K562 (cell line): ENCODE results near the gene PNMA8C. TPM values are rescaled to one million over a fixed set of nuclear protein-coding genes. Genes with fewer than 3 reads are reported as not detected.

ENCODE experiments used
- ATAC-seq: fragments of 200-7000 bp; cut with Tn5 transposase; 3 replicates; pipeline ENCODE4 v1.9.1; 2020; ENCODE audit warnings: moderate library complexity
- BruUV-seq: library from RNA; stranded (reverse); fragments of 400-500 nt; replicated peaks from 2 replicates; lab custom pipeline; 2021; lab: Mats Ljungman, UMichigan
- CTCF ChIA-PET: fragments of 300-600 bp; formaldehyde crosslinking; extraction: SDS; loops from one replicate; lab custom pipeline; 2021; ENCODE audit warnings: low intra/inter-chr PET ratio; lab: Yijun Ruan, JAX
- POLR2A ChIA-PET: fragments of 300-600, 350-650 bp; sonication (Branson Sonifier 250); formaldehyde crosslinking; extraction: SDS; loops from one replicate; lab custom pipeline; 2021; ENCODE audit warnings: antibody characterized with exemption, inconsistent platforms; lab: Yijun Ruan, JAX
- DNase-seq, 4 experiments: peaks; one replicate each; pipeline versions ENCODE4 v3.0.0 to v3.0.0-alpha.2; 2011 to 2018; ENCODE audit warnings: low spot score in 3 of 4, mixed read lengths in 3 of 4; ENCODE audit errors: extremely low read depth in 1 of 4
- FAIRE-seq: peaks from 2 replicates; lab custom pipeline; 2011; peaks lifted over from hg19 to GRCh38; lab: Jason Lieb, UNC
- H2AFZ ChIP-seq: 2 replicates; pipeline ENCODE4 v1.6.0; 2011; ENCODE audit warnings: low read depth, low read length, control low read depth, inconsistent platforms
- H3K27ac ChIP-seq: fragments of 200-600 bp; 3 replicates; pipeline ENCODE4 v1.8.0; 2011; ENCODE audit warnings: low read depth, mild to moderate bottlenecking, control low read depth, inconsistent platforms, low read length, moderate library complexity, mixed read lengths; ENCODE audit errors: extremely low read depth
- H3K27me3 ChIP-seq, 2 experiments: fragments of 300-600 bp in 1 of 2; 2 replicates in 1 of 2; 3 replicates in 1 of 2; pipeline versions ENCODE4 v1.6.0 to v1.8.0; 2011; ENCODE audit warnings: inconsistent platforms in 2 of 2, low read length in 2 of 2, mild to moderate bottlenecking in 1 of 2, mixed read lengths in 1 of 2, moderate library complexity in 1 of 2; ENCODE audit not compliant: control insufficient read depth in 2 of 2, insufficient read depth in 2 of 2
- H3K36me3 ChIP-seq: fragments of 300-600 bp; 3 replicates; pipeline ENCODE4 v1.8.0; 2011; ENCODE audit warnings: mild to moderate bottlenecking, low read length, inconsistent platforms; ENCODE audit not compliant: control insufficient read depth, insufficient read depth
- H3K4me1 ChIP-seq, 2 experiments: fragments of 200-600 bp in 1 of 2; replicated peaks in 1 of 2; 2 replicates in 1 of 2; 3 replicates in 1 of 2; pipeline versions ENCODE4 v1.5.1 to v1.8.0; 2011; ENCODE audit warnings: inconsistent platforms in 2 of 2, low read length in 2 of 2, mild to moderate bottlenecking in 1 of 2, mixed read lengths in 1 of 2, moderate library complexity in 1 of 2; ENCODE audit not compliant: control insufficient read depth in 2 of 2, insufficient read depth in 2 of 2
- H3K4me2 ChIP-seq: 2 replicates; pipeline ENCODE4 v1.6.1; 2011; ENCODE audit warnings: low read length, control low read depth, inconsistent platforms, mixed read lengths; ENCODE audit not compliant: insufficient read depth
- H3K4me3 ChIP-seq: fragments of 200-600 bp; sonication (generic), shearing (Covaris generic); 2 replicates; pipeline ENCODE4 v1.5.1; 2016; ENCODE audit warnings: control low read depth, inconsistent platforms
- H3K79me2 ChIP-seq: fragments of 200-600 bp; 3 replicates; pipeline ENCODE4 v1.8.0; 2011; ENCODE audit warnings: low read length, inconsistent platforms; ENCODE audit not compliant: control insufficient read depth, insufficient read depth
- H3K9ac ChIP-seq, 2 experiments: 2 replicates each; pipeline versions ENCODE4 v1.6.0 to v1.6.1; 2011; ENCODE audit warnings: low read depth in 2 of 2, low read length in 2 of 2, control low read depth in 1 of 2, inconsistent platforms in 1 of 2, mild to moderate bottlenecking in 1 of 2, mixed read lengths in 1 of 2; ENCODE audit not compliant: insufficient read depth in 1 of 2
- H3K9me1 ChIP-seq: one replicate; pipeline ENCODE4 v1.6.0; 2011; ENCODE audit warnings: inconsistent platforms, mild to moderate bottlenecking, low read length, moderate library complexity; ENCODE audit not compliant: control insufficient read depth, insufficient read depth
- H3K9me3 ChIP-seq: replicated peaks from 2 replicates; pipeline ENCODE4 v1.5.1; 2011; ENCODE audit warnings: low read depth, low read length, inconsistent platforms; ENCODE audit not compliant: control insufficient read depth, insufficient read depth
- H4K20me1 ChIP-seq: replicated peaks from 2 replicates; pipeline ENCODE4 v1.6.1; 2011; ENCODE audit warnings: low read length, inconsistent platforms, mixed read lengths; ENCODE audit not compliant: control insufficient read depth, insufficient read depth
- BMI1 ChIP-seq: fragments of 150-350 bp; IDR thresholded peaks from 2 replicates; pipeline ENCODE4 v1.6.1; 2014; ENCODE audit warnings: low read length
- CSDE1 ChIP-seq, 2 experiments: fragments of 450-650 bp; IDR thresholded peaks; 2 replicates each; pipeline ENCODE4 v1.6.1; 2016; ENCODE audit warnings: mild to moderate bottlenecking in 1 of 2
- E2F6 ChIP-seq, 2 experiments: IDR thresholded peaks; 2 replicates each; pipeline ENCODE4 v1.6.1; 2011; ENCODE audit warnings: borderline replicate concordance in 1 of 2, control low read depth in 1 of 2, low read depth in 1 of 2, low read length in 1 of 2, mild to moderate bottlenecking in 1 of 2, mixed read lengths in 1 of 2, moderate library complexity in 1 of 2; ENCODE audit not compliant: insufficient read depth in 1 of 2, insufficient read length in 1 of 2, poor library complexity in 1 of 2, severe bottlenecking in 1 of 2; ENCODE audit errors: extremely low read depth in 1 of 2
- EP400 ChIP-seq: fragments of 450-650 bp; IDR thresholded peaks from 2 replicates; pipeline ENCODE4 v1.6.1; 2017; ENCODE audit warnings: antibody characterized with exemption, mild to moderate bottlenecking, moderate library complexity
- NFIC ChIP-seq: fragments of 450-650 bp; IDR thresholded peaks from 2 replicates; pipeline ENCODE4 v1.6.1; 2017; ENCODE audit warnings: mild to moderate bottlenecking, inconsistent platforms
- PHB2 ChIP-seq: fragments of 450-650 bp; IDR thresholded peaks from 2 replicates; pipeline ENCODE4 v1.6.1; 2017; ENCODE audit warnings: low read depth
- POLR2G ChIP-seq: fragments of 200-400 bp; formaldehyde crosslinking; IDR thresholded peaks from 2 replicates; pipeline ENCODE4 v1.6.1; 2017; ENCODE audit warnings: low read depth, mild to moderate bottlenecking, antibody characterized with exemption, low read length, moderate library complexity
- RFX1 ChIP-seq: fragments of 450-650 bp; IDR thresholded peaks from 2 replicates; pipeline ENCODE4 v1.6.1; 2016; ENCODE audit warnings: mild to moderate bottlenecking, moderate library complexity
- SIN3B ChIP-seq: fragments of 450-650 bp; IDR thresholded peaks from 2 replicates; pipeline ENCODE4 v1.6.1; 2017; ENCODE audit warnings: low read depth, mild to moderate bottlenecking, moderate library complexity
- ZBTB2 ChIP-seq: fragments of 450-650 bp; IDR thresholded peaks from 2 replicates; pipeline ENCODE4 v1.6.1; 2016; ENCODE audit warnings: antibody characterized with exemption
- ZNF316 ChIP-seq: fragments of 450-650 bp; IDR thresholded peaks from 2 replicates; pipeline ENCODE4 v1.6.1; 2016
- ZNF354B ChIP-seq: fragments of 250-450 bp; sonication (Bioruptor Pico); IDR thresholded peaks from 2 replicates; pipeline ENCODE4 v1.4.0; 2020
- WGBS: fragments of 100-300 bp; shearing (Covaris generic); methylation state at CpG from one replicate; pipeline ENCODE4 v1.1.6; 2016; ENCODE audit warnings: low coverage, mixed read lengths; ENCODE audit not compliant: insufficient coverage; ENCODE audit errors: missing lambda C conversion rate; 5-methylcytosine and 5-hydroxymethylcytosine counted together
- in situ Hi-C: fragments of 300-500 bp; cut with MboI; formaldehyde crosslinking; loops from 4 replicates; pipeline ENCODE4 v1.15.0; 2018; ENCODE audit warnings: inconsistent platforms, mixed read lengths
- intact Hi-C: fragments of 100-400 bp; cut with micrococcal nuclease; formaldehyde crosslinking; loops from 2 replicates; pipeline ENCODE4 v1.14.2; 2022
- polyA plus RNA-seq, 8 experiments: library from polyadenylated mRNA; depleted of rRNA in 4 of 8; stranded (reverse) in 5 of 8; unstranded in 3 of 8; fragments of >200 nt; fragmentation: Nextera tagmentation in 2 of 8; fragmentation: Illumina TruSeq in 1 of 8; extraction: Ambion mirVana in 2 of 8; extraction: Trizol in 1 of 8; gene quantifications; 2 replicates each; pipeline versions ENCODE4 v1.2.1 to v1.2.3, GENCODE V29; 2011 to 2014; ENCODE audit warnings: inconsistent platforms in 1 of 8, missing spikeins in 1 of 8
- total RNA-seq, 7 experiments: library from RNA; depleted of rRNA in 6 of 7; stranded (reverse); fragments of >200 nt in 6 of 7; fragmentation: Illumina TruSeq in 2 of 7; extraction: Trizol in 2 of 7; gene quantifications; 2 replicates each; pipeline versions ENCODE4 v1.2.1 to v1.2.3, GENCODE V29; 2011 to 2021; ENCODE audit warnings: low replicate concordance in 1 of 7
- TF ChIP-seq, protein P1 (sequence below): conservative IDR thresholded peaks from 2 replicates; pipeline ENCODE4 v1.6.1; 2011; ENCODE audit warnings: low read depth, mild to moderate bottlenecking, low read length; ENCODE audit not compliant: control insufficient read depth
- TF ChIP-seq, protein P2 (sequence below): fragments of 250-450 bp; sonication (Bioruptor Pico); IDR thresholded peaks from 2 replicates; pipeline ENCODE4 v1.4.0; 2020; ENCODE audit warnings: mild to moderate bottlenecking
- TF ChIP-seq, protein P3 (sequence below): sonication (generic); formaldehyde crosslinking; IDR thresholded peaks from 2 replicates; pipeline ENCODE4 v1.8.0; 2022; ENCODE audit warnings: mild to moderate bottlenecking, missing genetic modification reagents

PNMA8C gene
- total and polyA plus RNA-seq, 9 of the 15 experiments (the other 6 are each of a cell fraction or from before 2014, with no cell fraction given) = 0.04 to 0.05 (median 0.05) TPM; not detected in 6

DNA sequence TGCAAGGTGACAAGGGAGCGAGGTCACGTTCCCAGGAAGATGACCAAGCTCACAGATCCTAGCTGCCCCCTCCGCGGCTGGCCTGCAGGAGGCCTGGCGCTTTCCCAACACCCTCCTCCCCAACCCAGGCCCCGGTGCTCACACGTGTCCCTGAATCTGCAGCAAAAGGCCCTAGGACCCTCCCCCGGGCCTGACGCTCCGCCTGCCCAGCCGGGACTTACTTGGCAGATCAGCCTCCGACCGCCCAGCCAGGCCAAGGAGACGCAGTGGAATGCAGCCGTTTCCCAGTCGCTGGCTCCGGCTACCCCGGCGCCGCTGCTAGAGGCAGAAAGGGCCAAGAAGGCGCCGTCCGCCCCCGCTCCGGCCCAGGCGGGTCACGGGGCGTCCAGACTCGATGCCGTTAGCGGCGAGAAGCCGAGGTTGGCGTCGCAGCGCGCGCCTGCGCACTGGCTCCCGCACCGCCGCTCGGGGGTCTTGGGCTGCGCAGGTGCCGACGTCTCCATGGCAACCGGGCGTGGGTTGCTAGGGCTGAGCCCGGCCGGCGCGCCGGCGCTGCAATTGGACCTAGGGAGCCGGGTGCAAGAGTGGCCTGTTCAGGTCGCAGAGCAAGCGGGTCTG lies 42.5 kb upstream of the PNMA8C start, which contains the start of gene PNMA8A:
Gene PNMA8A, minus strand, starts transcription at position 448 of the 618 bp plus-strand sequence. CDS start 528 bp downstream, outside the sequence.
- peak within 1 kb of the TSS; percentile 70 for H3K27ac ChIP-seq
- CTCF ChIA-PET = interaction anchor here (0.7 kb wide), 1 partner anchor 20 kb away, joined by 3 read pairs; no protein-coding TSS in a partner anchor
- in situ Hi-C loops = no loop called here
- no TSS peak for BruUV-seq
- peak within 1 kb of the TSS; percentile 74 for H3K4me3 ChIP-seq
- peak; percentile 88 to 95 (median 90) for DNase-seq
- H3K9me3 ChIP-seq = no peaks in the 10 kb centered on the region
- H3K36me3 ChIP-seq = peaks cover 24% of the 10 kb centered on the region; the same call in 2 of the 3 replicates
- H3K4me2 ChIP-seq = peak within 1 kb of the TSS; percentile 93
- H3K9ac ChIP-seq = peak within 1 kb of the TSS; percentile 84 to 90
- H3K9me1 ChIP-seq = no peaks in the 10 kb centered on the region
- peaks cover 12% of the 10 kb centered on the region for H3K79me2 ChIP-seq
- POLR2A ChIA-PET = interaction anchor here (1.0 to 1.3 kb wide), 2 partner anchors 12 to 69 kb away, joined by 3 read pairs; no protein-coding TSS in a partner anchor
- peaks cover 2 to 22% of the 10 kb centered on the region in 2 experiments; a peak in 3 of 5 replicates for H3K4me1 ChIP-seq
- H3K27me3 ChIP-seq = peaks cover 4 to 18% of the 10 kb centered on the region in 2 experiments; a peak in 4 of 5 replicates
- WGBS = 7% methylated on average over 49 of the region's 57 CpGs
- FAIRE-seq = no peak
- intact Hi-C loops = no loop called here
- ATAC-seq = peak; percentile 94
- H2AFZ ChIP-seq = peak within 1 kb of the TSS; percentile 81
- H4K20me1 ChIP-seq = no peaks in the 10 kb centered on the region
- TF ChIP-seq ZBTB2 (0 out of 2 replicates have a peak, but pooled peaks have one; percentile 22), ZNF354B (no peak), NFIC (peak; percentile 80), CSDE1 (IDR thresholded peaks at IDR 0.05) (peak in 1 of 2 experiments; percentile 55; a peak in 1 of 4 replicates), RFX1 (peak; percentile 92), BMI1 (peak; percentile 40; the same call in 1 of the 2 replicates), E2F6 (IDR thresholded peaks at IDR 0.05; ENCODE audit: borderline replicate concordance in 1 of 2, extremely low read depth in 1 of 2, insufficient read depth in 1 of 2, insufficient read length in 1 of 2, low read depth in 1 of 2, low read length in 1 of 2, poor library complexity in 1 of 2, severe bottlenecking in 1 of 2) (peak; percentile 41 to 66), EP400 (peak; percentile 91), POLR2G (peak; percentile 86), SIN3B (peak; percentile 65; the same call in 1 of the 2 replicates), PHB2 (no peak), ZNF316 (peak; percentile 11; the same call in 1 of the 2 replicates)
- TF ChIP-seq, protein P1, sequence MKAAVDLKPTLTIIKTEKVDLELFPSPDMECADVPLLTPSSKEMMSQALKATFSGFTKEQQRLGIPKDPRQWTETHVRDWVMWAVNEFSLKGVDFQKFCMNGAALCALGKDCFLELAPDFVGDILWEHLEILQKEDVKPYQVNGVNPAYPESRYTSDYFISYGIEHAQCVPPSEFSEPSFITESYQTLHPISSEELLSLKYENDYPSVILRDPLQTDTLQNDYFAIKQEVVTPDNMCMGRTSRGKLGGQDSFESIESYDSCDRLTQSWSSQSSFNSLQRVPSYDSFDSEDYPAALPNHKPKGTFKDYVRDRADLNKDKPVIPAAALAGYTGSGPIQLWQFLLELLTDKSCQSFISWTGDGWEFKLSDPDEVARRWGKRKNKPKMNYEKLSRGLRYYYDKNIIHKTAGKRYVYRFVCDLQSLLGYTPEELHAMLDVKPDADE = peak; percentile 42; the same call in 1 of the 2 replicates
- TF ChIP-seq, protein P2, sequence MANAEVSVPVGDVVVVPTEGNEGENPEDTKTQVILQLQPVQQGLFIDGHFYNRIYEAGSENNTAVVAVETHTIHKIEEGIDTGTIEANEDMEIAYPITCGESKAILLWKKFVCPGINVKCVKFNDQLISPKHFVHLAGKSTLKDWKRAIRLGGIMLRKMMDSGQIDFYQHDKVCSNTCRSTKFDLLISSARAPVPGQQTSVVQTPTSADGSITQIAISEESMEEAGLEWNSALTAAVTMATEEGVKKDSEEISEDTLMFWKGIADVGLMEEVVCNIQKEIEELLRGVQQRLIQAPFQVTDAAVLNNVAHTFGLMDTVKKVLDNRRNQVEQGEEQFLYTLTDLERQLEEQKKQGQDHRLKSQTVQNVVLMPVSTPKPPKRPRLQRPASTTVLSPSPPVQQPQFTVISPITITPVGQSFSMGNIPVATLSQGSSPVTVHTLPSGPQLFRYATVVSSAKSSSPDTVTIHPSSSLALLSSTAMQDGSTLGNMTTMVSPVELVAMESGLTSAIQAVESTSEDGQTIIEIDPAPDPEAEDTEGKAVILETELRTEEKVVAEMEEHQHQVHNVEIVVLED (CRISPR knock-in tag) = peak; percentile 17; the same call in 1 of the 2 replicates
- TF ChIP-seq, protein P3, sequence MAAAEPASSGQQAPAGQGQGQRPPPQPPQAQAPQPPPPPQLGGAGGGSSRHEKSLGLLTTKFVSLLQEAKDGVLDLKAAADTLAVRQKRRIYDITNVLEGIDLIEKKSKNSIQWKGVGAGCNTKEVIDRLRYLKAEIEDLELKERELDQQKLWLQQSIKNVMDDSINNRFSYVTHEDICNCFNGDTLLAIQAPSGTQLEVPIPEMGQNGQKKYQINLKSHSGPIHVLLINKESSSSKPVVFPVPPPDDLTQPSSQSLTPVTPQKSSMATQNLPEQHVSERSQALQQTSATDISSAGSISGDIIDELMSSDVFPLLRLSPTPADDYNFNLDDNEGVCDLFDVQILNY (CRISPR knock-in tag) = 0 out of 2 replicates have a peak, but pooled peaks have one; percentile 37
